Left lung (tissue), 10 donors: ENCODE measurements around the gene IFIT3. TPM values are rescaled to one million over a fixed set of nuclear protein-coding genes. Genes with fewer than 3 reads are reported as not detected.

ENCODE experiments used
- ATAC-seq: fragments of 200-7000 bp; cut with Tn5 transposase; one replicate; pipeline ENCODE4 v1.9.1; 2020; ENCODE audit warnings: moderate library complexity
- DNase-seq, 4 donors: peaks; one replicate each; pipeline ENCODE4 v3.0.0-alpha.2; 2013 to 2020
- H3K27ac ChIP-seq, 2 donors: fragments of 200-600 bp; sonication (generic) in 1 of 2; one replicate each; pipeline versions ENCODE4 v1.5.0 to v1.8.0; 2020 to 2021
- H3K27me3 ChIP-seq, 2 donors: fragments of 200-600 bp; sonication (generic) in 1 of 2; one replicate each; pipeline versions ENCODE4 v1.5.0 to v1.8.0; 2020 to 2021
- H3K36me3 ChIP-seq, 2 donors: fragments of 200-600 bp; sonication (generic) in 1 of 2; one replicate each; pipeline versions ENCODE4 v1.5.0 to v1.8.0; 2020 to 2021
- H3K4me1 ChIP-seq, 2 donors: fragments of 200-600 bp; one replicate each; pipeline ENCODE4 v1.8.0; 2021
- H3K4me3 ChIP-seq, 2 donors: fragments of 200-600 bp; sonication (generic) in 1 of 2; one replicate each; pipeline versions ENCODE4 v1.5.0 to v1.8.0; 2020 to 2021; ENCODE audit warnings: mild to moderate bottlenecking in 1 of 2
- H3K9me3 ChIP-seq, 2 donors: fragments of 200-600 bp; sonication (generic) in 1 of 2; one replicate each; pipeline versions ENCODE4 v1.5.0 to v1.8.0; 2020 to 2021
- intact Hi-C, 2 donors: fragments of 100-400 bp; cut with DNase I; formaldehyde crosslinking; loops; one replicate each; pipeline versions ENCODE4 v1.11.2 to v1.14.2; 2022
- polyA plus RNA-seq, 6 donors: library from polyadenylated mRNA; unstranded; fragments of 120-200 nt; gene quantifications; one replicate each; pipeline ENCODE4 v1.2.1, GENCODE V29; 2013; ENCODE audit not compliant: insufficient read length in 6 of 6
- total RNA-seq, 2 donors: library from RNA; stranded (reverse); fragmentation: NEBNext Ultra II Directional; extraction: Animal tissue kit (Norgen Biotek cat#: 25700); gene quantifications; one replicate each; pipeline ENCODE4 v1.2.1, GENCODE V29; 2021
- TF ChIP-seq, protein P1 (sequence below), 2 donors: fragments of 200-600 bp; sonication (generic) in 1 of 2; IDR thresholded peaks; one replicate each; pipeline versions ENCODE4 v1.5.0 to v1.8.0; 2021; ENCODE audit warnings: antibody characterized with exemption in 2 of 2
- donor health status: DM: no; HTN: yes; CAD: no.
- donor health status: DM: no; HTN: no; CAD: no.

IFIT3 gene
- total and polyA plus RNA-seq, 8 donors = 12.4 to 48.9 (median 14.4) TPM

DNA sequence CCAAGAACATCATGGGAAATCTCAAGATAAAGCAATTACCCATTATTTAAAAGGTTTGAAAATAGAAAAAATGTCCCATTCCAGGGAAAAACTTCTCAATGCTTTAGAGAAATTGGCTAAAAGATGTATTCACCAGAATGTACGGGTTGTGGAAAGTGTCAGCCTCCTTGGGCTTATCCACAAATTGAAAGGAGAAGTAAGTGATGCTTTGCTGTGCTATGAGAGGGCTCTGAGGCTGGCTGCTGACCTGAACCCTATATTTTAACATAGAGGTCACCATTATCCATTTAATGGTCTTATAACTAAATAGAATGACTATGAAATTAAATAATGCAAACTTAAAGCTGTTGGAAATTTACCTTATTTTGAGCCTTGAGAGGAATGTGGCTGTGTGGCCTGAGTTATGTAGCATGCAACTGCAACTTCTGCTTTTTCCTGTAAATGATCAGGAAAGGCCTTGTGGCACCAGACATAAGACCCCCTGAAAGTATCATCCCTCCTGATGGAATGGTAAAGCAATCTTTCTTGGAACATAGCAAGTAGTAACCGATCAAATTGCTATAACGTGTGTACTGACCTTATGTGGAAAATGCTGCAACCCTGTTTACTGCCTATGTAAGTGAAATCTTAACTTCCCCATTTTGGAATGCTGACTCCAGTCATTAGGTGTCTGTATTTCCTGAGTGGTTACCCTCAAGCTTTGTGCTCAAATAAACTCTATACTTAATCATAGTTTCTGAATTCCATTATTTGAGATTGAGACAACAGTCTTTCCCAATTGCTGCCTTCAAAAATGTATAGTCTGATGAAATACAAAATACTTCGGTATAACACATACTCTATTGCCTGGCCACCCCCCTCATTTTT, 56.9 kb downstream of the IFIT3 start:
- Histone ChIP-seq H3K27me3 (no peaks in the 10 kb centered on the region), H3K9me3 (no peaks in the 10 kb centered on the region), H3K4me1 (peaks cover 0 to 18% of the 10 kb centered on the region in 2 donors), H3K27ac (peak overlapping the region in 1 of 2 donors; percentile 57), H3K36me3 (no peaks in the 10 kb centered on the region), H3K4me3 (no peak overlapping the region)
- ATAC-seq (peak; percentile 74), DNase-seq (no peak)
- TF ChIP-seq, protein P1, sequence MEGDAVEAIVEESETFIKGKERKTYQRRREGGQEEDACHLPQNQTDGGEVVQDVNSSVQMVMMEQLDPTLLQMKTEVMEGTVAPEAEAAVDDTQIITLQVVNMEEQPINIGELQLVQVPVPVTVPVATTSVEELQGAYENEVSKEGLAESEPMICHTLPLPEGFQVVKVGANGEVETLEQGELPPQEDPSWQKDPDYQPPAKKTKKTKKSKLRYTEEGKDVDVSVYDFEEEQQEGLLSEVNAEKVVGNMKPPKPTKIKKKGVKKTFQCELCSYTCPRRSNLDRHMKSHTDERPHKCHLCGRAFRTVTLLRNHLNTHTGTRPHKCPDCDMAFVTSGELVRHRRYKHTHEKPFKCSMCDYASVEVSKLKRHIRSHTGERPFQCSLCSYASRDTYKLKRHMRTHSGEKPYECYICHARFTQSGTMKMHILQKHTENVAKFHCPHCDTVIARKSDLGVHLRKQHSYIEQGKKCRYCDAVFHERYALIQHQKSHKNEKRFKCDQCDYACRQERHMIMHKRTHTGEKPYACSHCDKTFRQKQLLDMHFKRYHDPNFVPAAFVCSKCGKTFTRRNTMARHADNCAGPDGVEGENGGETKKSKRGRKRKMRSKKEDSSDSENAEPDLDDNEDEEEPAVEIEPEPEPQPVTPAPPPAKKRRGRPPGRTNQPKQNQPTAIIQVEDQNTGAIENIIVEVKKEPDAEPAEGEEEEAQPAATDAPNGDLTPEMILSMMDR (IDR thresholded peaks at IDR 0.05) = no peak
- intact Hi-C loops = no loop called here

DNA sequence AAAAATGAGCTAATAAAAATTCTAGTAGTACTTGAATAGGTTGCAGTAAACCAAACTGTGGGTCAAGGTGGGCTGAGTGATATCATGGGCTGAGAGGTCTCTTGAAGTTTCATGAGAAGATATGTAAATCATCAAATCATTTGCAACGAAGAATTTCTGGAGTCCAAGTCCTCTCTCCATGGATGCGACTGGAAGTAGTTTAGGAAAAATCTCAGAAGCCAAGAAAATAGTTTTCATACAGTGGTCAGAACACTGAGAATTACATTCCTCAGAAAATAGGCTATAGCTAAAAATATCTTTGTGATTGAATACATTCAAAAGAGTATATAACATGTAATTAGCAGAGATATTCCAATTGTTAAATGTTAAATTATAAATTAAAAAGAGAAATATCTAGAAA, 61.0 kb downstream of the IFIT3 start:
- Histone ChIP-seq H3K36me3 (no peaks in the 10 kb centered on the region), H3K27ac (no peak overlapping the region), H3K9me3 (no peaks in the 10 kb centered on the region), H3K4me3 (no peak overlapping the region), H3K27me3 (no peaks in the 10 kb centered on the region), H3K4me1 (peaks cover 7 to 41% of the 10 kb centered on the region in 2 donors)
- no peak for ATAC-seq
- TF ChIP-seq, protein P1 (IDR thresholded peaks at IDR 0.05) = no peak
- no peak for DNase-seq
- intact Hi-C loops = no loop called here

DNA sequence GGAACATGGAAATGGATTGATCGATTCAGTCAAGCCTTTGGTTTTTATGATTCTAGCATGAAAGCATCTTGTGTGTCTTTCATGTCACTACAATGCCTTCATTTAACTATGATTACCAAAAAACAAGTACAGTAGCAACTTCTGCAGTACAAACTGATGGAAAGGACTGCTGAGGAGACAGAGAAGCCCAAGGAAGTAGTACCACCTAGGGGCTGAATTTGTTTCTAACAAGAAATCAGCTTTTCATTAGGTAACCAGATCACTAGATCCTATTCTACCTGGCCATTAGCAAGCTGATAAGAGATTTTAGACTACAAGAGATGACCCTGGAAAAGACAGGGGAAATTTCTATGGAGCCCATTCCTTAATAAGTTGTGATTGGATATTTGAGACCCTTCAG, 61.5 kb downstream of the IFIT3 start:
- intact Hi-C loops = no loop called here
- Histone ChIP-seq H3K36me3 (no peaks in the 10 kb centered on the region), H3K4me3 (no peak overlapping the region), H3K9me3 (no peaks in the 10 kb centered on the region), H3K4me1 (peaks cover 12 to 42% of the 10 kb centered on the region in 2 donors), H3K27ac (no peak overlapping the region), H3K27me3 (no peaks in the 10 kb centered on the region)
- DNase-seq = no peak
- ATAC-seq = no peak
- TF ChIP-seq, protein P1 (IDR thresholded peaks at IDR 0.05) = no peak

Other genes with a start within 250 kb of the IFIT3 start
- 10 to 100 TPM in 1 of 2 donors, 1 to 10 TPM in 1; 9.8 to 14.7 TPM for gene CH25H, start 120.7 kb upstream of the IFIT3 start, total RNA-seq
- under 1 TPM; 0.10 to 0.31 (median 0.19) TPM for gene CH25H, start 120.7 kb upstream of the IFIT3 start, polyA plus RNA-seq
- 100 to 1,000 TPM; 117 to 137 TPM for gene LIPA, start 76.2 kb upstream of the IFIT3 start, total RNA-seq
- gene LIPA, start 76.2 kb upstream of the IFIT3 start, polyA plus RNA-seq = 10 to 100 TPM; 58.0 to 65.4 (median 61.8) TPM
- 10 to 100 TPM; 18.7 to 26.1 TPM for gene IFIT2, start 26.0 kb upstream of the IFIT3 start, total RNA-seq
- 10 to 100 TPM in 5 of 6 donors, 1 to 10 TPM in 1; 9.4 to 16.4 (median 13.7) TPM for gene IFIT2, start 26.0 kb upstream of the IFIT3 start, polyA plus RNA-seq
- not detected for gene IFIT1B, start 50.1 kb downstream of the IFIT3 start, total RNA-seq
- under 1 TPM; 0.20 to 0.92 (median 0.47) TPM for gene IFIT1B, start 50.1 kb downstream of the IFIT3 start, polyA plus RNA-seq
- 10 to 100 TPM; 30.7 to 34.8 TPM for gene IFIT1, start 64.6 kb downstream of the IFIT3 start, total RNA-seq
- gene IFIT1, start 64.6 kb downstream of the IFIT3 start, polyA plus RNA-seq = 10 to 100 TPM; 12.6 to 23.5 (median 19.3) TPM
- 10 to 100 TPM; 21.4 to 26.3 TPM for gene IFIT5, start 86.6 kb downstream of the IFIT3 start, total RNA-seq
- gene IFIT5, start 86.6 kb downstream of the IFIT3 start, polyA plus RNA-seq = 10 to 100 TPM; 14.0 to 20.0 (median 17.8) TPM
- gene SLC16A12, start 207.6 kb downstream of the IFIT3 start, total RNA-seq = 1 to 10 TPM; 1.5 to 6.3 TPM
- 1 to 10 TPM in 3 of 6 donors, under 1 TPM in 3; 0.90 to 1.7 (median 1.1) TPM for gene SLC16A12, start 207.6 kb downstream of the IFIT3 start, polyA plus RNA-seq